GM19455 (cell line): ENCODE results near the gene ARHGEF7.
"Not testable (repeated sequence)": the region's sequence is repeated elsewhere in the genome, so short reads cannot be mapped to it uniquely, and the experiment has no call there.

Experiments used
- ATAC-seq: cut with Tn5 transposase; IDR thresholded peaks from one replicate; pipeline ENCODE4 v1.9.1; 2021; ENCODE audit not compliant: unreplicated experiment

The ARHGEF7 gene

DNA sequence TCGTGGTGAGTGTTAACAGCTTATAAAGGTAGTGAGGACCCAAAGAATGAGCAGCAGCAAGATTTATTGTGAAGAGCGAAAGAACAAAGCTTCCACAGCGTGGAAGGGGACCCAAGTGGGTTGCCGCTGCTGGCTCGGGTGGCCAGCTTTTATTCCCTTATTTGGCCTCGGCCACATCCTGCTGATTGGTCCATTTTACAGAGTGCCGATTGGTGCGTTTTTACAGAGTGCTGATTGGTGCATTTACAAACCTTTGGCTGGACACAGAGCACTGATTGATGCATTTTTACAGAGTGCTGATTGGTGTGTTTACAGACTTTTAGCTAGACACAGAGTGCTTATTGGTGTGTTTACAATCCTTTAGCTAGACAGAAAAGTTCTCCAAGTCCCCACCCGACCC, 74.4 kb downstream of the ARHGEF7 start:
- ATAC-seq: not testable (repeated sequence)

DNA sequence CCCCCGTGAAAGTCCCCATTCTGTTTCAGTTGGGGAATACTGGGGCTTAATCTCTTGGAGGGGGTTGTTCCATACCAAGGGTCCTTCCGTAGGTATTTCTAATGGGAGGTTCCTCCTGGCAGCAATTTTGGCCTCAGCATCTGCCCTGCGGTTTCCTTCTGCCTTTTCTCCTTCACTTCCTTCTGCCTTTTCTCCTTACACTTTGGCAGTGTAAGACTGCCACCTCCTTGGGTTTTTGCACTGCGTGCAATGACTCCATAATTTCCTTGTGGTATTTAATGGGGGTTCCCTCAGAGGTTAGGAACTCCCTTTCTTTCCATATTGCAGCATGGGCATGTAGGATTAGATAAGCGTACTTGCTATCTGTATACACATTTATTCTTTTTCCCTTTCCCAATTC, 78.1 kb downstream of the ARHGEF7 start:
- not testable (repeated sequence) for ATAC-seq

DNA sequence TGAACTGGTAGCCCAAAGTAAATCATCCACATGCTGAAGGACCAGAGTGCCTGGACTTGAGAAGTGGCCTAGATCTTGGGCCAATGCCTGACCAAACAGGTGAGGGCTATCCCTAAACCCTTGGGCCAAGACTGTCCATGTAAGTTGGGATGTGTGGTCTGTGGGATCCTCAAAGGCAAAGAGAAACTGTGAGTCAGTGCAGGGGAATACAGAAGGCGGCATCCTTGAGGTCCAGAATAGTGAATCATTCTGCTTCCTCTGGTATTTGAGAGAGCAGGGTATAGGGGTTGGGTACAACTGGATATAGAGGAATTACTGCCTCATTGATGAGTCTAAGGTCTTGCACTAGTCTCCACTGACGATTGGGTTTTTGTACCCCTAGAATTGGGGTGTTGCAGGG, 79.5 kb downstream of the ARHGEF7 start:
- not testable (repeated sequence) for ATAC-seq

DNA sequence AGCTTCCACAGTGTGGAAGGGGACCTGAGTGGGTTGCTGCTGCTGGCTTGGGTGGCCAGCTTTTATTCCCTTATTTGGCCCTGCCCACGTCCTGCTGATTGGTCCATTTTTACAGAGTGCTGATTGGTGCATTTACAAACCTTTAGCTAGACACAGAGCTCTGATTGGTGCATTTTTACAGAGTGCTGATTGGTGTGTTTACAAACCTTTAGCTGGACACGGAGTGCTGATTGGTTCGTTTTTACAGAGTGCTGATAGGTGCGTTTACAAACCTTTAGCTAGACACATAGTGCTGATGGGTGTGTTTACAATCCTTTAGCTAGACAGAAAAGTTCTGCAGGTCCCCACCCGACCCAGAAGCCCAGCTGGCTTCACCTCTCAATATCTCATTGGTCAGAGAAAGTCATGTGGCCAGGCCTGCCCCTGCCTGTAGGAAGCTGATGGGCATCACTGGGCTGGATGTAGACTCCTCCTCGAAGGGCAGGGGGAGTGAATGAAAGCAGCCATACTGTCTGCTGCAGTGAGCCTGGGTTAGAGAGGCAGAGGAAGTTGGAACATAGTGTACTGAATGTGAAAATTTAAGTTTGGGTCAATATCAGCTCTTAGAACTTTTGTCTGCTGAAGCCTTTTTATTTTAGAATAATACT, 83.7 kb downstream of the ARHGEF7 start:
- ATAC-seq: not testable (repeated sequence)

DNA sequence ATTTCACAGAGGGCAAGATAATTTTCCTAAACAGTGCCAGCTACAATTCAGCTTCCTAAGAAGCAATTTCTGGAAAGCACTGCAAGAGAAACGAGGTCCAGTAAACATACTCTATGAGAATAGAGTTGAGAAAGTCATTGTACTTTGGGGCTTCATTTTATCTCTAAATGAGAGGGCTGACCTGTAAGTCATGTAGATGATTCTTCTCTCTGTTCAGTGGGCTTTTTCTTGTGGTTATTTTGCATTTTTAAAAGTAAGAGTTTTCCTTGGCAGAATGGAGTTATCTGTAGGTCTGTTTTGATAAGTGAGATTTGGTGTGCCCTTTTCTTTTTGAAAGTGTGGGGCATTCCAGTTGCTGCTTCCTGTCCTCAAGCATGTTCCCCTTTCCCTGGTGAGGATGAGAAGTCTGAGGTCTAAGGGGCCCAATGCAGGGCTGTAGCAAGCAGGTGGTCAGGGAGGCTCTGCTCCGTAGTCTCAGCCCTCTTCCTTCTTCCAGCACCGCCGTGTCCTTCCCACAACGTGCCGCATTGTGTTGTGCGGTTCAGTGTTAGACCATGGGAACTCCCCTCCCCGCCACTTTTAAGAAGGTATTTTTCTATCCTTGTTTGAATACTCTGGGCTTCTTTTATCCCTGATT, 86.3 kb downstream of the ARHGEF7 start:
- no peak for ATAC-seq

DNA sequence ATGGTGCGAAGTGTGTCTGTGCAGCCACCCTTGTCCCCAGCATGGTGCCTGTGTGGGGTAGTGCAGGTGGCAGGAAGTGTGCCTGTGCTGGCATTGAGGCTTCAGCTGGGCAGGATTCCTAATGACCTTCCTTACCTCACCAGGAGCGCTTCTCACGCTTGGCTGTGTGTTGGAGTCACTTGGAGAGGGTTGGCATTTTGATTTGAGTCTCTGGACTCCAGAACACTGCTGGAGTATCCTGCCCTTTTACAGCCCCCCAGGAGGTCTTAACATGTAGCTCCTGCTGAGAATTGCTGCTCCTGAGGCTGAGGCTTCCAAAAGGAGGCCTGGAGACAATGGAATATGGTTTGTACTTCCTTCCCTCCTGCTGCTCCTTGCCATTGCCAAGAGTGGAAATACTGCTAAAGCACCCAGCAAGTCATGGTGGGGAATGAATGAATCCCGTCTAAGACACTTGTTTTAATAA, 87.1 kb downstream of the ARHGEF7 start:
- no peak for ATAC-seq

DNA sequence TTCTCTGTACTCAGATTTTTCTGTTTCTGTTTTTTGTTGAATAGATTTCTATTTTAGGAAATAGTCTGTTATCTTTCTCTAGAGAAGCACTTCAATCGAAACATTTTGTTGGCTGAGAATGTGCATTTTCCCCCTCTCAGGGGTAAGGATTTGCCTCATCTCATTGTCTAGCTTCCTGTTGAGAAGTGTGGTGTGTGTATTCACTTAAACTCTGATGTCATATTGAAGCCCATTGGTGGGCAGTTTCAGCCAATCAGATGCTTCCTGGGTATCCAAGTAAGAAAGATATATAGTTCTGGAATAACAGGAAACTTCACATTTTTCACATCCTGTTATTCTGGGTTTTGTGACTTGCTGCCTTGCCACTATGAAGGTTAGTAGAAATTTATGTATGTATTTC, 87.6 kb downstream of the ARHGEF7 start:
- peak; percentile 63 for ATAC-seq

DNA sequence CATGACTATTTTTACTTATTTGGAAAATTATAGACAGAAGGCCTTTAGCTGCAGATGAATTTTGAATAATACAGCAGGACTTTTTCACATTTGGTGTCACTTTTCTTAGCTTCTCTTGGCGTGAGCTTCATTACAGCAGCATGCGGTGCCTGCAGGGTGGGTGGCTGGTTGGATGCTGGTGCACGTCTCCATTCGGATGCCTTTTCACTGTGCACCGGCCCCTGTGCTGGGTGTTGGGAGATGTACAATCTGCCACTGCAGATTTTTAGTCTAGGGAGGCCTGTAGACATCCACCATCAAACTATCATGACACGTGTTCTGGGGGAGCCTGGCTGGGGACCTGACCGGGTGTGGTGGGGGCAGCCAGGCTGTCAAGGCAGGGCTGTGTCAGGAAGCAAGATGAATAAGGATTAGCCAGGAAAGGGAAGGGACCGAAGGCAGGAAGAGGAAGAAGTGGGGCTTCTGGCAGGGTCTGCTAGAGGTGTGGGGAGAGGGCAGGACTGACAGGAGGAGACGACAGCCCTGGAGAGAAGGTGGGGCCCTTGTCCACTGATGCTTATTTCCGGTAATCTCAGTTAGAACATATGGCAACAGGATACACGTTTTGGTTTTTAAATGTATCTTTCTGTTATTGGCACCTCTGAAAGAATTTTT, 88.8 kb downstream of the ARHGEF7 start:
- no peak for ATAC-seq

DNA sequence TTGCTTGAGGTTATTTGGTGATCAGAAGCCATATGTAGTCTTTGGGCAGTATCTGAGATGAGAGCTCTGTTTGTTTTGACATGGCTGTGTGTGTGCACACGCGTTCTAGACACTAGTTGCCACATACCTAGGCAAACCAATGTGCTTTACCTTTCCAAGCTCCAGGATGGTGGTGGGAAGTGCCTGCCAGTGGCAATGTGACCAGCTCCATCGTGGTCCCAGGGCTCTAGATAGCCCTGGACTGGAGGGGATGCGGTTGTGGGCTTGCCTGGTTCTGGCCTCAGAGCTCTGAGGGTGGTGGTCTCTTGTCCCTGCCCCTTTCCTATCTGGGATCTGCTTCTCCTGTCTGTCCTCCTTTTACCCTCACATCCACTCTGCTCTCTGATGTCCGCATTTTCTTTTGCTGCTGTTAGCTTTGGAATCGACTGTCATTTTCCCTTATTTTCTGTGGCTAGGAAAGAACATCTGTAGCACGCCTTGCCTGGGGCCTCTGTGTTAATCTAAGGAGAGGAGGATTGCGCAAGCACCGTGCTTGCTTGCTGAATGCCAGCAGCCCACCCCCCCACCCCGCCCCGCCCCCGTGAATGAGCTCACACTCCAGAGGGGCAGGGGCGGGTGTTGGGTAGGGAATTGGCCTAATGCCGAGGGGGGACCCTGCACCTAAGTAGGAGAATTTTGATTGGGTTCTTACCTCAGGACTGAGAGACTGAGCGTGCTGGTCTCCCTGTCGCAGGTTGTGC, 89.5 kb downstream of the ARHGEF7 start:
- no peak for ATAC-seq

DNA sequence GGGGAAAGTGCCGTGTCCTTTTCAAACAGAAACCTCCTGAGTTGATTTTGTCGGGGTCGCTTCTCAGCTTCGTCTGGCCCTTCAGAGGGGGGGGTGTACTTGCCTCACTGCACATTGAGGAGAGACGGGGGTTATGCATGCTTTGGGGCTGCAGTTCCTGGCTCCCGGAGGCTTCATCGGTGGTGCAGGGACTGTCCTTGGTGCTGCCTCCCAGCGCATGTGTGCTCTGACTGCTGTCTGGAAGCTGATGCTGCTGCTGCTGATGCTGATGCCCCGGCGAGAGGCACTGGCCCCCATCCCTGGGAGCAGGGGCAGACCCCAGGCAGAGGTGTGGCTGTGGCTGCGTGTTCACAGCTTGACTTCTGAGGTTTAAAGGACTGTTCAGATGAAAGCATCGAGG, 91.0 kb downstream of the ARHGEF7 start:
- ATAC-seq: no peak

DNA sequence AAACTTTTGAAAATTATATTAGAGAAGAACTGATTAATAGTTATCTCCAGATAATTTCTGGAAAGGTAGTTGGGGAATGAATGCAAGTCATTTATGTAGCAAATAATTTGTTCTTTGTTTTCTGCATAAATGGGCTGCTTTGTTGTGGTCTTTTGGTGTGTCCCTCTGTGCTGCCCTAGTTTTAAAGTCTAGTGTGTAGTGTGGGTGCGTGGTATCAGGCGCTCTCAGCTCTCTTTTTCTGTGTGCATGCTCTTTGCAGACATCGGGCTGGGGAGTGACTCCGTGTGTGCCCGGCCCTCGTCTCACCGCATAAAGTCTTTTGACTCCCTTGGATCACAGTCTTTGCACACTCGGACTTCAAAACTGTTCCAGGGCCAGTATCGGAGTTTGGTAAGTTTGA, 94.5 kb downstream of the ARHGEF7 start:
- ATAC-seq: no peak

DNA sequence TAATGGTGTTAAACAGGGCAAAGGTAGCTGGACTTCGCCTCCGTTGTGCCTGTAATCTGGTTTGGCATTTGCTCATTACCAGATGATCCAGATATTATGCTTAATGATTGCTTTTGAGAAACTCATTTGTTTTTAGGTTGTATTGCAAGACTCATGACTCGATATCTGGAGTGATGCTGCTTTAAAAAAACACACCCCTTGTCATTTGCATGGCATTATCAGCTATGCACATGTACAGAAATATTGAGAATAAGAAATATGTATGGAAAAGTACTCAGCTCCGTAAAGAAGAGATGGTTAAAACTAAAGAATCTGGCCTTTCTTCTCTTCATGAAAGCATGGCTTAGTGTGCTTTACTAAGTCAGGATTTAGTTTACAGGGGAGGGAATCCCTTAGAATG, 95.0 kb downstream of the ARHGEF7 start:
- no peak for ATAC-seq

DNA sequence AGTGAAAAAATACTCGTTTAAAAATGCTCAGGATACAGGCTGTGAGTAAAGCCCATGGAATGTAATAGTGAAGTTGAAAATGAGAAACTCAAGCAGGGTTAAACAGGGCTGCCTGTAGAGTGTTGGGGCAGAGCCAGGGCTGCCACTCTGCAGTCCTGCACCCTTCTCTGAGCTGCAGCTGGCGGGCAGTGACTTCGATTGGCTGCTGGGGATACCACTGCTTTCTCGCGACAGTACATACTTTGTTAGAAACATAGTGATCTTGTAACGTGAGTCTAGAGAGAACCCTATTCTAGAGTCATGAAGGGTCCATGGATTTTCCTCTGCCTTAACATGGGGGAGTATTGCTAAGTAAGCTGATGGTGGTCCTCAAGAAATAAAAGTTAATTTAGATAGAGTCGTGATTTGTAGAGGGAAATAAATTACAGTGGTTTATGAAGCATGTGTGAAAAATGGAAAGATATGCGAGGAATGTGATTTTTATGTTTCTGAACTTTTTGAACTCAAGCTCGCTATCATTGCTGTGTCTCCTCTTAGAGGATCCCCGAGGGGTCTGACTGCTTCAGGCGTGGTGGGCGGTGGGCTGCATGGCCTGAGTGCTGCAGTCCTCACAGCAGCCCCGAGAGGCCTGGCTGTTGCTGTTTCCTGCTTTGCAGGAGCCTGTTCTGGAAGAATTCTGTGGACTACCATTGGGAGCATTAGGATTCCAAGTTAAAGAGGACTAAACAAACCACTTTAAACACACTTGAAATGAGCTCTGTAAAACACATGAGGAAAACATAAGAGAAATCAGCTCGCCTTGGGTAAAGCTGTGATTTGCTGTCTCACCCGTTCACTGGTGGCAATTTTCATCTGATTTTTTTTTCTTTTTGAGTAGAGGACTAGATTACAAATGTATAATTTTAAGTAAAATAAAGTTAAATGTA, 95.7 kb downstream of the ARHGEF7 start:
- no peak for ATAC-seq

DNA sequence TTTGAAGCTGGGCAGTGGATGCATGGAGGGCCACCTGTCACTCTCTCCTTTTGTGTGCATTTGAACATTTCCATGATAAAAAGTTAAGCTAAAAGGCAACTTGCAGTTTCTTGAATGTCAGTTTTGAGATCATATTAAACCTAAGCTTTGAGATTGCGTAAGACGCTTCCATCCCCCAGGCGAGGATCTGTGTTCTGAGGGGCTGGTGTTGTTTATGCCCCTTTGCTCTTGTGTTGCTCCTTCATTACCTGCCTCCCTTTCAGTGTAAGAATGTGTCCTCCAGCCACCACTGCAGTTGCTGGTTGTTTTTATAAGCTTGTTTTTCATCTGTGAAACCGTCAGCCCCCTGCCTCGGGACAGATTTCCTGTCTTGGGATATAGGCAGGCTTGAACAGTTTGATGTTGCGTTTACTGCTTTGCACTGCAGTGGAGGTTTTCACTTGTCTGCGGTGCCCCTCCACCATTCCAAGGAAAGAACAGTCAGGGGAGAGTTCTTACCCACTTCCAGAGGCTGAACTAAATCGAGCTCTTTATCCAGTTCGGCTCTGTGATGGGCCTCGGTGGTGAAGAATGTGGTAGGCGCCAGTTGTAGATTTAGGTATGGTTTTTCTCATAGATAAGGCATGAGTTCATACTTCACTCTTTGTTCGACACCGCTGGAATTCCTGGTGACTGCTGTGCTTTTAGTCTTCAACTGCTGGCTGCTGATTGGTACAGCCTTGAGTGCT, 96.8 kb downstream of the ARHGEF7 start:
- no peak for ATAC-seq

DNA sequence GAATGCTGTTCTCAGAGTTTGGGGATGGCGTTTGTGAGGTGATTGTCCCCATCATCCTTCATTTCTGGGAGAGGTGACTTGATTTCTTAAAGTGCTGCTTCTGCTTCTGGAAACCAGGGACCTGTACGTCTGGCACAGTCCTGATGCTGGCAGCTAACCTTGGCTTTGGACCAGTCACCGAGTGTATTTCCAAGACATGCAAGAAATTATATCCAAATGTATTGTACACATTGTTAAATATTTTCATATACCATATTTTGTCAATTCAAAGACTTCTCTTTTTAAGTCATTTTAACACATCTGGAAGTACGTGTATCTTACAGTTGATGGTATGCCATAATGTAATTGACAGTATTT, 97.4 kb downstream of the ARHGEF7 start:
- no peak for ATAC-seq

DNA sequence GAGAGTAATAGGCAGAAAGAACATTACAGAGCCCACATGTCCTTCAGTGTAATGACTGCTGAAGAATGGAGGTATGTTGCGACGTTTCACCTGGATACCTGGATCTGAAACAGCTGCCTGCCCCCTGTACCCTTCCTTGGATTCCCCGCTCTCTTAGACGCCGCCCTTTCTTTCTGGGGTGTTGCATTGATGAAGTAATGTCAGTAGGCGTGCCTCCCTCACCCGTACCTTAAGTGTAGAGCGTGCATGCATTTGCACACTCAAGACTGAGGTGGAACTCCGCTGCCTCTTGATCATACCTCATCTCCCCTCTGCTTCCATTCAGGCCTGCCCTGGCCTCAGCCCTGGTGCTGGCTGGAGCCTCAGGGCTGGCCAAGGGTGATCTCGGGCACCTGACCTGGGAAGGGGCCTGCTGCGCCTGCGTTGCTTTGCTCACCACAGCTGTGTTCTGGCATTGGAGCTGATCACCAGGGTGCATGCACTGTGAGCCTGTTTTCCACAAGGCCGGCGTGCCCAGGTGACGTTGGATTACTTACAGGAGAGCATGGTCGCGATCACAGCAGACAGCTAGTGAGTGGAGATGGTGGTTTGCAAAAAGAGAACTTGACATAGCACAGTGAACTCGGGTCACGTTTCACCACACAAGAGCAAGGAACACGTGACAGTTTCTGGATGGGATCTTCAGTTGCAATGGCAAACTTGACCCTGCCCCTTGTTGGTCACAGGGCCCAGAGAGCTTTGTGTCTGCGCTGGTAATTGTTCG, 99.0 kb downstream of the ARHGEF7 start:
- no peak for ATAC-seq

DNA sequence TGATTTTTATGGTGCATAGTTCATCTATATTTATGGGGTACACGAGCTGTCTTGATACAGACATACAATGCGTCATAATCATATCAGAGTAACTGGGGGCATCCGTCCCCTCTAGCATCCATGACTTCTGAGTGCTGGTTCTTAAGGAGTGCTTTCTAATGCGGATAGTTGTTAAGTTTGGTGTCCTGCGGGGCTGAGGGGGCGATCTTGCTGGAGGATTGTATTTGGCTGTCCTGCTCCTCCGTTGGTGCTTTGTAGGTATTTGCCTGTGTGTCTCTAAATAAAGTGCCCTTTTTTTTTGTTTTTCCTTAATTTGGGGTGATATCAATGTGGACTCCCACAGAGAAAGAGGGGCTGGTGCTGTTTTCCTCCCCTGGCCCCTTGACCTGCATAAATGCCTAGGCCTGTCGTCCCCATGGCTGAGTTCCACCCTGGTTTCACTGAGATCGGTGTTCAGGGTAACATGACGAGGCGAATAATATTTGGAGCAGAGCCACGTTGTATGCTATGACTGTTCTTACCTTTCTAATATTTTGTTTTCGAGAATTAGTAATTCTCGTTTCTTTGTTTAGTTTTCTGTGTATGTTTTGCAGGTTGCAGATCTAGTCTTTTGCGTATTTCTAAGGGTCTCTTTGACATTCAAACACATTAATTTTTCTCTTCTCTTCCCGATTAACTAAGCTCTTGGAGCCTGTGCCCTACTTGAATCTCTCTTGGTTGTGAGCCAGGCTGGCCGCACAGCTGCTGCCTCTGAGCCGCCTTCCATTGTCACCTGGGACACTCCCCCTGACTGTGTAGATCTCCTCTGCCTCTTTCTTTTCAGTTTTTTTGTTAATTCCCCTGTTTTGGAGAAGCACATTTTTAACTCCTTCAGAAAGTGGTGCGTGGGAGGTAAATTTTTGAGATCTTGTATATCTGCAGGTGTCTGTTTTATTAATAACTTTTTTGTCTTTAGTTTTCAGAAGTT, 100.3 kb downstream of the ARHGEF7 start:
- no peak for ATAC-seq
